Smooth muscle cell (in vitro differentiated cells): ENCODE results near the gene AFAP1L2. TPM values are rescaled to one million over a fixed set of nuclear protein-coding genes. Genes with fewer than 3 reads are reported as not detected.

Source experiments
- DNase-seq: peaks from one replicate; lab custom pipeline; 2025; ENCODE audit not compliant: unreplicated experiment; lab: John Stamatoyannopoulos, UW
- H2AFZ ChIP-seq: fragments of 200-600 bp; sonication (generic); 2 replicates; pipeline ENCODE4 v1.6.0; 2016; ENCODE audit warnings: antibody characterized with exemption, low read depth, mild to moderate bottlenecking
- H3F3A ChIP-seq: fragments of 200-600 bp; sonication (generic); 2 replicates; pipeline ENCODE4 v1.6.0; 2017; ENCODE audit warnings: antibody characterized with exemption, low read depth
- H3K27ac ChIP-seq: fragments of 200-600 bp; sonication (generic); 2 replicates; pipeline ENCODE4 v1.5.1; 2016; ENCODE audit warnings: low read depth, mild to moderate bottlenecking
- H3K27me3 ChIP-seq: fragments of 200-600 bp; sonication (generic); 2 replicates; pipeline ENCODE4 v1.6.1; 2016; ENCODE audit warnings: low read depth, mild to moderate bottlenecking
- H3K36me3 ChIP-seq: fragments of 200-600 bp; sonication (generic); 2 replicates; pipeline ENCODE4 v1.5.1; 2016; ENCODE audit warnings: low read depth
- H3K4me1 ChIP-seq: fragments of 200-600 bp; sonication (generic); 2 replicates; pipeline ENCODE4 v1.5.1; 2016; ENCODE audit warnings: low read depth
- H3K4me2 ChIP-seq: fragments of 200-600 bp; sonication (generic); 2 replicates; pipeline ENCODE4 v1.6.0; 2016; ENCODE audit warnings: mild to moderate bottlenecking
- H3K4me3 ChIP-seq: fragments of 200-600 bp; sonication (generic); 2 replicates; pipeline ENCODE4 v1.5.1; 2016; ENCODE audit warnings: mild to moderate bottlenecking
- H3K79me2 ChIP-seq: fragments of 200-600 bp; sonication (generic); 2 replicates; pipeline ENCODE4 v1.6.0; 2016; ENCODE audit warnings: low read depth, mild to moderate bottlenecking
- H3K9ac ChIP-seq: fragments of 200-600 bp; sonication (generic); 2 replicates; pipeline ENCODE4 v1.6.0; 2016; ENCODE audit warnings: low read depth
- H3K9me3 ChIP-seq: fragments of 200-600 bp; sonication (generic); replicated peaks from 2 replicates; pipeline ENCODE4 v1.5.1; 2016; ENCODE audit warnings: low read depth
- H4K20me1 ChIP-seq: fragments of 200-600 bp; sonication (generic); 2 replicates; pipeline ENCODE4 v1.6.0; 2016; ENCODE audit warnings: low read depth
- CTCF ChIP-seq: fragments of 200-600 bp; sonication (generic); IDR thresholded peaks from 2 replicates; pipeline ENCODE4 v1.5.1; 2017; ENCODE audit warnings: borderline replicate concordance, mild to moderate bottlenecking, antibody characterized with exemption; ENCODE audit not compliant: insufficient read depth, poor library complexity, severe bottlenecking
- WGBS: methylation state at CpG from one replicate; pipeline ENCODE4 v1.1.7; 2016; ENCODE audit warnings: low lambda C conversion rate; 5-methylcytosine and 5-hydroxymethylcytosine counted together
- polyA plus RNA-seq: library from polyadenylated mRNA; unstranded; fragments of >200 nt; fragmentation: Nextera tagmentation; extraction: Ambion mirVana; gene quantifications from 2 replicates; pipeline ENCODE4 v1.2.1, GENCODE V29; 2016
- total RNA-seq: library from RNA; depleted of rRNA; stranded (reverse); fragments of >200 nt; gene quantifications from 2 replicates; pipeline ENCODE4 v1.2.3, GENCODE V29; 2014

AFAP1L2 gene
- total and polyA plus RNA-seq, 2 experiments from 2014 or later: 43.3 to 47.2 TPM

GRCh38 chr10:114389426-114389825 lies 14.9 kb downstream of the AFAP1L2 start:
- Histone ChIP-seq H3K9me3 (no peaks in the 10 kb centered on the region), H3K27ac (peak overlapping the region; percentile 18), H3K4me2 (no peak overlapping the region), H3F3A (no peaks in the 10 kb centered on the region), H3K4me3 (no peak overlapping the region), H2AFZ (no peak overlapping the region), H3K79me2 (peaks cover 92% of the 10 kb centered on the region), H4K20me1 (peaks cover 82% of the 10 kb centered on the region), H3K36me3 (no peaks in the 10 kb centered on the region), H3K9ac (no peak overlapping the region), H3K4me1 (peaks cover 14% of the 10 kb centered on the region), H3K27me3 (no peaks in the 10 kb centered on the region)
- WGBS: 63% methylated on average over 5 of the region's 5 CpGs
- DNase-seq: no peak
- no peak for TF ChIP-seq CTCF

DNA sequence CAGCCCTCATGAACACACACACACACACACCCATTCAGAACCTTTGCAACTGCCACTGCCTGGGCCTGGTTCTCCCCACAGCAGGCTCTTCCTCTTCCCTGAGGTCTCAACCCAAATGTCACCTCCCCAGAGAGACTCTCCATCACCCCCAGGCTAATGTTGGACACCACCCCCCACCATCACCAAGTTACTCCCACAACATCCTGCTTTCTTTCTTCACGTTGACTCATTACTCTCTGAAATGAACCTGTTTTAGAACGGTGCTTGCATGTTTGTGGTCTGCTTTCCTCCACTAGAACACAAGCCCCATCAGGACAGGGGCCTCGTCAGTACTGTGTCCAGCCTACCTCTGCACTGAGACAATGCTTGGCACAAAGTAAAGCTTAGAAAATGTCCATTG lies 16.0 kb downstream of the AFAP1L2 start:
- no peaks in the 10 kb centered on the region for H3K36me3 ChIP-seq
- H3K27ac ChIP-seq: no peak overlapping the region
- no peak overlapping the region for H2AFZ ChIP-seq
- no peak overlapping the region for H3K4me3 ChIP-seq
- peaks cover 3% of the 10 kb centered on the region for H3K4me1 ChIP-seq
- no peak overlapping the region for H3K4me2 ChIP-seq
- no peaks in the 10 kb centered on the region for H3K9me3 ChIP-seq
- no peaks in the 10 kb centered on the region for H3F3A ChIP-seq
- H3K27me3 ChIP-seq: no peaks in the 10 kb centered on the region
- 17% methylated on average over 3 of the region's 3 CpGs for WGBS
- no peak for TF ChIP-seq CTCF
- no peak for DNase-seq
- H3K79me2 ChIP-seq: peaks cover 96% of the 10 kb centered on the region
- H4K20me1 ChIP-seq: peaks cover 76% of the 10 kb centered on the region
- no peak overlapping the region for H3K9ac ChIP-seq

DNA sequence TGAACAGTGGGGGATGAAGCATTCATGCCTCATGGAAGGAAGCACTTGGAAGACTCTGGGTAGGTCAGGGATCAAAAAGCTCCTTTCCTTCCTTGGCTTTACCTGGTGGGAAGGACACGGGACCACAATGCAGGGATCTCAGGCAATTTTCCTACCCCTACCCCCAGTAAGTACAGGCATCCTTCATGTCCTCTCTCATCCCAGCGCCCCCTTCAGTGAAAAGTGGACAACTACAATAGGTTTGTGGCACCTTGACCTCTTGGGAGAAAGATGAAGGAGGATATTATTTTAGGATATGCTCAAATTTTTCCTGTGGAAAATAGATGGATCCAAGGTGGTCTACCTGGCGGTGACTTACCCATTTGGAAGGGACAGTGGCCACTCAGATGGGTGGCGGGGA lies 16.5 kb downstream of the AFAP1L2 start:
- Histone ChIP-seq H3K36me3 (no peaks in the 10 kb centered on the region), H3K9me3 (no peaks in the 10 kb centered on the region), H3K4me3 (no peak overlapping the region), H3K9ac (no peak overlapping the region), H2AFZ (no peak overlapping the region), H3K79me2 (peaks cover 96% of the 10 kb centered on the region), H3F3A (no peaks in the 10 kb centered on the region), H3K27me3 (no peaks in the 10 kb centered on the region), H4K20me1 (peaks cover 71% of the 10 kb centered on the region), H3K27ac (no peak overlapping the region), H3K4me2 (no peak overlapping the region), H3K4me1 (no peaks in the 10 kb centered on the region)
- no peak for DNase-seq
- TF ChIP-seq CTCF: no peak
- WGBS: 79% methylated on average over 4 of the region's 4 CpGs

DNA sequence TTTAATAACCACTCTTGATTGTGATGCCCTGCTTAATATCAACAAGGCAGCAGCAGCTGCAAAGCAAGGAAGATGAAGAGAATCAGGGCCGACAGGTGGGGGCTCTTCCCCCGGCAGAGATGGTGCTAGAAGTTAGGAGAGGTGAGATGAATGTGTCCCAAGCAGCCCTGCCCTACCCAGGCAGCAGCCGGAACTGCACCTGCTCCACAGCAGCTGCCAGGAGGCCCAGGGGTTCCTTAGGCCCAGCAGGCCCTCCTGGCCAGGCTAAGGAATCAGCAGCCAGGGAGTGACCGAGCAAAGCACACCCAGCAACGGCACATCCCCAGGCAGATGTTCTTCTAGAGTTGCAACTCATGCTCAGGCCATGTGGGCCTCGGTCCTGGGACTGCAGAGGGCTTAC lies 17.9 kb downstream of the AFAP1L2 start:
- Histone ChIP-seq H3K27ac (no peak overlapping the region), H3K79me2 (peaks cover 96% of the 10 kb centered on the region), H2AFZ (no peak overlapping the region), H3K27me3 (no peaks in the 10 kb centered on the region), H3F3A (no peaks in the 10 kb centered on the region), H3K4me2 (no peak overlapping the region), H3K9me3 (no peaks in the 10 kb centered on the region), H3K36me3 (no peaks in the 10 kb centered on the region), H4K20me1 (peaks cover 57% of the 10 kb centered on the region), H3K4me1 (no peaks in the 10 kb centered on the region), H3K9ac (no peak overlapping the region), H3K4me3 (no peak overlapping the region)
- TF ChIP-seq CTCF: no peak
- no peak for DNase-seq
- WGBS: 94% methylated on average over 6 of the region's 6 CpGs
